ENCODE measurements around the gene THY1.

The THY1 gene

GRCh38 chr11:119381181-119381988 lies 41.6 kb downstream of the THY1 start, which contains the start of gene USP2:
Gene USP2 (minus strand): TSS chr11:119381690. CDS start chr11:119373480, 8,210 bp downstream.
- TF ChIP-seq CTCF (IDR thresholded peaks at IDR 0.05; ENCODE audit: extremely low read depth, missing control alignments), result peak; percentile 91
- peak; percentile 93 for DNase-seq (ENCODE audit: low spot score)

GRCh38 chr11:119380827-119381180 lies 42.2 kb downstream of the THY1 start:
- TF ChIP-seq CTCF (IDR thresholded peaks at IDR 0.05; ENCODE audit: extremely low read depth, missing control alignments), result no peak
- DNase-seq (ENCODE audit: low spot score), result no peak

- DNase-seq (ENCODE audit: low spot score), result no peak
- TF ChIP-seq CTCF (IDR thresholded peaks at IDR 0.05; ENCODE audit: extremely low read depth, missing control alignments), result no peak
Measured at GRCh38 chr11:119380160-119380826, 42.7 kb downstream of the THY1 start.

GRCh38 chr11:119378851-119379465 lies 44.0 kb downstream of the THY1 start:
- DNase-seq (ENCODE audit: low spot score), result no peak
- TF ChIP-seq CTCF (IDR thresholded peaks at IDR 0.05; ENCODE audit: extremely low read depth, missing control alignments), result no peak

- TF ChIP-seq CTCF (IDR thresholded peaks at IDR 0.05; ENCODE audit: extremely low read depth, missing control alignments), result no peak
- DNase-seq (ENCODE audit: low spot score), result no peak
Measured at GRCh38 chr11:119377961-119378667, 44.9 kb downstream of the THY1 start.

GRCh38 chr11:119377112-119377901 lies 45.7 kb downstream of the THY1 start:
- TF ChIP-seq CTCF (IDR thresholded peaks at IDR 0.05; ENCODE audit: extremely low read depth, missing control alignments), result no peak
- no peak for DNase-seq (ENCODE audit: low spot score)
